Germinal center (tissue), 1 donor: ENCODE data around the gene ZP3.
"Not testable (repeated sequence)": the region's sequence is repeated elsewhere in the genome, so short reads cannot be mapped to it uniquely, and the experiment has no call there.

Experiments used
- DNase-seq: peaks from one replicate; pipeline ENCODE4 v3.0.0; 2012; ENCODE audit warnings: mixed read lengths, low spot score

Gene ZP3

GRCh38 chr7:76405738-76406137, 19.0 kb upstream of the ZP3 start:
- no peak for DNase-seq

GRCh38 chr7:76407718-76408117, 17.0 kb upstream of the ZP3 start:
- no peak for DNase-seq

DNA sequence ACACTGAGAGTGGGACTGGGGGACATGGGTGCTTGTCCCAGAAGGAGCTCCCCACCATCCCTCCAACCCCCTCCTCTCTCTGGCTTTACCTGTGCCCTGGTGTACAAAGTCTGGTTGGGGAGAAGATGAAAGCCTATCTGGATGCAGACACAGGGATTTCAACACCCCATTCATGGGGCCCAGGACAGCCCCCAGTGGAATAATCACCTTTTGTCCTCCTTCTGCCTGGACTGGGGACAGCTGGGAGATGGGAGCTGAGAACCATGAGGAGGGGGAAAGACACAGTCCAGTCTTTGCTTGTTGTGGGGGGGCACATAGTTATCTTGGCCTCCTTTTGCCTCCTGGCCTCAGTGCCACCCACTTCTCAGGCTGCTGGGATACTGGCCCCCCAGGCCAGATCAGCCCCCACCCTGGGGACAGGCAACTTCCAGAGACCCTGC, 16.6 kb upstream of the ZP3 start:
- DNase-seq, result no peak

DNA sequence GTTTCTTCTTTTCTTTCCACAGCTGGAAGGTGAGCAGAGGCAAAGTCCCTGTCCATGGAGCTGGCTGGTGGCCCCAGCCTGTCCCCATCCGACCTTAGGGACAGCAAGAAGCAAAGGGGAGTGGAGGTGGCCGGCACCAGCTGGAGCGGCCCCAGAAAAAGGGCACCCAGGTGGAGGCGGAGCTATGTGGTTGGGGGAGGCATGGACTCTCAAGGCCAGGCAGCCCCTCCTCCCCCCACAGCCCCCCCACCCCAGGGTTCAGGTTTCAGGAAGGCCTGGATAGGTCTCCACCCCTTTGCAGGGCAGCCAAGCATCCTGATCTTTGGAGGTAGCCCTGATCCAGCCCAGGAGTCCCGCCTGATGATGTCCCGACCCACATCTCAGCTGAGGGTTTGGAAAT, 15.2 kb upstream of the ZP3 start, which contains the start of gene SSC4D:
SSC4D (minus strand) TSS at position 161 of the 400 bp plus-strand sequence. CDS start 5,258 bp downstream, outside the sequence.
- no peak for DNase-seq

DNA sequence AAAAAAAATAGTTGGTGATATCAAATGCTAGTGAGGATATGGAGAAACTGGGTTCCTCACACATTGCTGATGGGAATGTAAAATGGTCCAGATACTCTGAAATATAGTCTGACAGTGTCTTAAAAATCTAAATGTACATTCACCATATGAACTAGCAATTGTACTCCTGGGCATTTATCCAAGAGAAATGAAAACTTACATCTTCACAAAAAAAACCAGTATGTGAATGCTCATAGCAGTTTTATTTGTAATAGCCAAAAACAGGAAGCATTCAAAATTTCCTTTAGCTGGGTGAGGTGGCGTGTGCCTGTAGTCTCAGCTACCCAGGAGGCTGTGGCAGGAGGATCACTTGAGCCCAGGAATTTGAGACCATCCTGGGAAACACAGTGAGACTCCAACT, 13.1 kb upstream of the ZP3 start:
- DNase-seq, result no peak

DNA sequence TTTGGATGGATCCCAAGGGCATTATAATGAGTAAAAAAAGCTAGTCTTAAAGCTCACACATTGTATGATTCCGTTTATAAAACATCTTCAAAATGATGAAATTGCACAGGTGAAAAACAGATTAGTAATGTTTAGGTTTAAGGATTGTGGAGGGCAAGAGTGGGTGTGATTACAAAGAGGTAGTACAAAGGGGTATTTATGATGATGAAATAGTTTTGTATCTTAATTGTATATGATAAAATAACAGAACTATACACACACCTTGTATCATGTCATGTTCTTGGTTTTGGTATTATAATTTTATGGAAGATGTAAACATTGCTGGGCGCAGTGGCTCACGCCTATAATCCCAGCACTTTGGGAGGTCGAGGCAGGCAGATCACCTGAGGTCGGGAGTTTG, 12.5 kb upstream of the ZP3 start:
- no peak for DNase-seq

GRCh38 chr7:76417654-76418310, 7.0 kb upstream of the ZP3 start:
- not testable (repeated sequence) for DNase-seq

DNA sequence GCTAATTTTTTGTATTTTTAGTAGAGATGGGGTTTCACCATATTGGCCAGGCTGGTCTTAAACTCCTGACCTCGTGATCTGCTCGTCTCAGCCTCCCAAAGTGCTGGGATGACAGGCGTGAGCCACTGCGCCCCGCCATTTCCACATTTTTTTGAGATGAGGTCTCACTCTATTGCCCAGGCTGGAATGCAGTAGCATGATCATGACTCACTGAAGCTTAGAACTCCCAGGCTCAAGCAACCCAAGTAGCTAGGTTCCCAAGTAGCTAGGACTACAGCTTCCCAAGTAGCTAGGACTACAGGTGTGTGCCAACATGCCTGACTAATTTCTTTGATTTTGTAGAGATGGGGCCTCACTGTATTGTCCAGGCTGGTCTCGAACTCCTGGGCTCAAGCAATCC, 3.7 kb upstream of the ZP3 start:
- DNase-seq, result not testable (repeated sequence)

- DNase-seq, result no peak
Observed at GRCh38 chr7:76423666-76424412, 911 bp upstream of the ZP3 start.

DNA sequence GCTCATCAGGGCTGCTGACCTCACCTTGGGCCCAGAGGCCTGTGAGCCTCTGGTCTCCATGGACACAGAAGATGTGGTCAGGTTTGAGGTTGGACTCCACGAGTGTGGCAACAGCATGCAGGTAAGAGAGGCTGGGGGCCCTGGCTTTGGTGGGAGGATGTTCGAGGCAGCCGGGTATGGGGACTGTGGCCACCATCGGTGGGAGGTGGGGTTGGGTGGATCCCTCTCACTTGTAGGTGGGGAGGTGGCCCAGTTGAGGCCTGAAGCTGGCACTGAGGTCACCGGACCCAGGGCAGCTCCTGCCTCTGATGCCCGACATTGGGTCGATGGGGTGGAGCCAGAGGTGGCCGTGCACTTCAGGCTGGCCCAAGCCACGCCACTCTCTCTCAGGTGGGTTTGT, 406 bp downstream of the ZP3 start:
- DNase-seq, result no peak

DNA sequence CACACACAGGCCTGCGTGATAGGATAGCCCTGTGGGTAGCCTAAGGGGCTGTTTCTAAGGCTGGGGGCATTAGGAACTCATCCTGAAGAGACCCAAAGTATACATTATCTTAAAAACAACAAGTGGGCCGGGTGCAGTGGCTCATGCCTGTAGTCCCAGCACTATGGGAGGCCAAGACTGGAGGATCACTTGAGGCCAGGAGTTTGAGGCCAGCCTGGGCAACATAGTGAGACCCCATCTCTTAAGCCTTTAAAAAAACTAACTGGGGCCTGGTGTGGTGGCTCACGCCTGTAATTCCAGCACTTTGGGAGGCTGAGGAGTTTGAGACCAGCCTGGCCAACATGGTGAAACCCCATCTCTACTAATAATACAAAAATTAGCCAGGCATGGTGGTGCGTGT, 808 bp downstream of the ZP3 start:
- DNase-seq, result not testable (repeated sequence)

- no peak for DNase-seq
Observed at GRCh38 chr7:76426246-76426645, 1.5 kb downstream of the ZP3 start.

DNA sequence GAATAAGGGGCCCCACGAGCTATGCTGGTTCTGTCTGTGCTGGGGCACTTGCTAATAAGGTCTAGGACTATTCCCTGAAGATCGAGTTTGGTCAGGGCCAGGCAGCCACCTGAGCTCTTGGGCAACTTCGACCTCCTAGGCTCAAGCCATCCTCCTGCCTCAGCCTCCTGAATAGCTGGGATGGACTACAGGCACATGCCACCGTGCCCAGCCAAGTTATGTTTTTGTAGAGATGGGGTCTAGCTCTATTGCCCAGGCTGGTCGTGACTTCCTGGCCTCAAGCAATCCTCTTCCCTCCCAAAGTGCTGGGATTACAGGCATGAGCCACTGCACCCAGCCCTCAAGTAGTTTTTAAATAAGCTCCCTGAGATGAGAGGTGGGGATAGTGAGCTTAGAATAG, 2.9 kb downstream of the ZP3 start:
- DNase-seq, result no peak

GRCh38 chr7:76428149-76428823, 3.5 kb downstream of the ZP3 start:
- DNase-seq, result no peak

DNA sequence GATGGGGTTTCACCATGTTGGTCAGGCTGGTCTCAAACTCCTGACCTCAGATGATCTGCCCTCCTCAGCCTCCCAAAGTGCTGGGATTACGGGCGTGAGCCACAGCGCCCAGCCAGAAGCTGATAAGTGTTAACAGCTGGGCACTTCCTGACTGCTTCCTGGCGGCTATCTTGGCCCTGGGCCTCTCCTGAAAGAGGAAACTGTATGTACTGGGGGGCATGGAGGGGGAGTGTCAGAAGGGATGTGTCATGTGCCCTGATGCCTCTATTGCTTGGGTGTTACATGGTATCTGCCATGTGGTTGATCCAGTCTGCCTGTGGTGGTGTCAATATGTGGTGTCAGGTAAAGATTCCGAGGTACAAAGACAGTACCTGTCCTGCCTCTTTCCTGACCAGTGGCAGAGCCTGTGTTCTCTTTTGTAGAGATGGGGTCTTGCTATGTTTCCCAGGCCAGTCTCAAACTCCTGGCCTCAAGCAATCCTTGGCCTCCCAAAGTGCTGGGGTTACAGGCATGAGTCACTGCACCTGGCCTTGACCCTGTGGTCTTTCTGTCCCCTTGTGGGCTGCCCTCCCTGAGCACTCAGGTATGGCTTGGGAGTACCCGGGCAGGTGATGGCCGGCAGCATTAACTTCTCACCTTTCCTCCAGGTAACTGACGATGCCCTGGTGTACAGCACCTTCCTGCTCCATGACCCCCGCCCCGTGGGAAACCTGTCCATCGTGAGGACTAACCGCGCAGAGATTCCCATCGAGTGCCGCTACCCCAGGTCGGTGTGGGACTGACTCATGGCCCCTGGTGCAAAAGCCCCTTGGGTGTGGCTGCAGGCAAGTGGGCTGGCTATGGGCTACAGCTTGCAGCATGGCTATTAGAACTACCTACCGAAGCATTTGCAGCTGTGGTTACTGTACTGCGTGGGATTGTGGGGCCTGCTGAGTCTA, 4.4 kb downstream of the ZP3 start:
- no peak for DNase-seq

DNA sequence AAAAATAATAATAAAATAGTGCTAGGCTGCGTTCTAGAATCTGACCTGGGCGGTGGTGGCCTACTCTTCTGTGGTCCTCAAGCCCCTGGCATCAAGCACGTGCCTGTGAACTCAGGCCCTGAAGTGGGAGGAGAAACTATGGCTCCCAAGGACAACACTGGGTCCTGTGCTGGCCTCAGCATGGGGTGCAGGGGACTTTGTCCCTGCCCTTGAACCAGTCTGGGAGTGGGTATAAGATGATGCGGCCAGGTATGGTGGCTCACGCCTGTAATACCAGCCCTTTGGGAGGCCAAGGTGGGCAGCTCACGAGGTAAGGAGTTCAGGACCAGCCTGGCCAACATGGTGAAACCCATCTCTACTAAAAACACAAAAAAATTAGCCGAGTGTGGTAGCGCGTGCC, 5.5 kb downstream of the ZP3 start:
- DNase-seq, result no peak

DNA sequence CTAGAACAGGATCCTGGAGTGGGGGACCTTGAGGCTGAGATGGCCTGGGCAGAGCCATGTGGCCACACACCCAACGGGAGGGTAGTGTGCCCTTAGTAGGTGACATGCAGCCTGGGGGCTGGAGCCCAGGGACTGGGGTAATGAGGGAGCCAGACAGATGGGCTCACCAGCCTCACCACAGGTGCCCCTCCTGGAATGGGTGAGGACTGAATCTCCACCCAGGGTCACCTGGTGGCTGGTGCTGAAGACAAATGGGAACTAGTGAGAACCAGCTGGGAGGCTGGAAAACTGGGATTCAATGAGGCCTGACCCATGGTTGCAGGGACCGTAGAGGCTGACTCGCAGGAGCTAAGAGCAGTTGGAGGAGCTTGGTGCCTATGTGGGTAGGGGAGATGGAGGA, 6.1 kb downstream of the ZP3 start:
- DNase-seq, result no peak

DNA sequence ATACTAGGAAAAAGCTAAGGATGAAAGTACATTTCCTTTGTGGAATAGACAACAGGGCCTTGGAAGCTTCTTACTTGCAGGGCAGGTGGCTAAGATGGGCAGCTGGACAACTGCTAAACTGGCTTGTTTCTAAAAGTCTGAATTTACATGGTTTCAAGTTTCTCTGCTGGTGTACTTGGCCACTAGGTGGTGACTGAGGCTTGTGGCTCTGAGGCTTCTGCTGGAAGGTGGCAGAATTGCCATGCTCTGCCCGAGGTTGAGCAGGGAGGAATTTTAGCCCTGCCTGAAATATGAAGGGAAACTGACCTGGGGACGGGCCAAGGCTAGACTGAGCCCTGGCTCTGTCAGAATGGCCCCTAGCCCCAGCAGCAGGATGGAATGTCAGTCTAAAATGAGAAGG, 13.1 kb downstream of the ZP3 start:
- DNase-seq, result not testable (repeated sequence)

DNA sequence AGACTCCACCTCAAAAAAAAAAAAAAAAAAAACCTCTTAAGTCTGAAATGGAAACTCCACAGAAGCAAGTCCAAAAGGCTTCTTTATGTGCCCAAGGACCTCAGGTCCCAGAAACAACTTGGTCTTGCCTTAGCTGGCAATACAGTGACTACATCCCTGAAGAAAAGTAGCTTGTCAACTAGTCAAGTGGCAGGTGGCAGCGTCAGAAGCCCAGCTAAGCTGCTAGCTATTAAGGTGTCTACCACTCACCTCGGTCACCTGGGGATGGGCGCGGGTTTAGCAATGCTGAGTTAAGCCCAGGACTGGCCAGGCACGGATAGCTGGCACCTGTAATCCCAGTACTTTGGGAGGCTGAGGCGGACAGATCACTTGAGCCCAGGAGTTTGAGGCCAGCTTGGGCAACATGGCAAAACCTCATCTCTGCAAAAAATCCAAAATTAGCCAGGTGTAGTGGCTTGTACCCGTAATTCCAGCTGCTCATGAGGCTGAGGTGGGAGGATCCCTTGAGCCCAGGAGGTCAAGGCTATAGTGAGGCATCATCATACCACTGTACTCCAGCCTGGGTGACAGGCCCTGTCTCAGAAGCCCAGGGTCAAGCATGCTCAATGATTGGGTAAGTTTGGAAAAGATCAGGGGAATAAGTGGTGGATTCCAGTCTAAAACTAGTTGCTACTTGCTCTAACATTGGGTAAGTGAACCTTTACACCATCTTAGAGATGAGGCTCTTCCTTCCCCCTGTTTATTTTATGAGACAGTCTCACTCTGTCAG, 14.6 kb downstream of the ZP3 start:
- not testable (repeated sequence) for DNase-seq

GRCh38 chr7:76440404-76440803, 15.7 kb downstream of the ZP3 start:
- DNase-seq, result not testable (repeated sequence)

- DNase-seq, result not testable (repeated sequence)
Observed at GRCh38 chr7:76441792-76442191, 17.0 kb downstream of the ZP3 start.
